Fibroblast of lung (primary cell): Measurements from ENCODE around the gene AEBP2. TPM values are rescaled to one million over a fixed set of nuclear protein-coding genes. Genes with fewer than 3 reads are reported as not detected.
"Not testable (repeated sequence)": the region's sequence is repeated elsewhere in the genome, so short reads cannot be mapped to it uniquely, and the experiment has no call there.

Experiments used
- DNase-seq, 2 donors: peaks; one replicate each; pipeline versions ENCODE4 v3.0.0 to v3.0.0-alpha.2; 2010; ENCODE audit warnings: low read depth in 2 of 2
- H2AFZ ChIP-seq: 2 replicates; pipeline ENCODE4 v1.5.1; 2012; ENCODE audit warnings: low read length, control low read depth, inconsistent platforms
- H3K27ac ChIP-seq: 2 replicates; pipeline ENCODE4 v1.5.1; 2011; ENCODE audit warnings: low read length, control low read depth; ENCODE audit not compliant: insufficient read depth
- H3K27me3 ChIP-seq: 2 replicates; pipeline ENCODE4 v1.5.1; 2011; ENCODE audit warnings: mild to moderate bottlenecking, low read length; ENCODE audit not compliant: control insufficient read depth, insufficient read depth
- H3K36me3 ChIP-seq: 2 replicates; pipeline ENCODE4 v1.5.1; 2011; ENCODE audit warnings: low read length; ENCODE audit not compliant: control insufficient read depth, insufficient read depth
- H3K4me1 ChIP-seq: 2 replicates; pipeline ENCODE4 v1.5.1; 2011; ENCODE audit warnings: low read length; ENCODE audit not compliant: control insufficient read depth, insufficient read depth; ENCODE audit errors: extremely low read depth
- H3K4me2 ChIP-seq: 2 replicates; pipeline ENCODE4 v1.5.1; 2011; ENCODE audit warnings: low read length, control low read depth; ENCODE audit not compliant: insufficient read depth; ENCODE audit errors: extremely low read depth
- H3K4me3 ChIP-seq, 4 experiments: fragments of 200-600 bp in 1 of 4; sonication (generic) in 1 of 4; replicated peaks in 1 of 4; 2 replicates each; pipeline ENCODE4 v1.5.1; 2011 to 2016; ENCODE audit warnings: low read length in 4 of 4, low read depth in 3 of 4, mild to moderate bottlenecking in 3 of 4, control low read depth in 2 of 4, inconsistent platforms in 1 of 4, mixed read lengths in 1 of 4; ENCODE audit not compliant: insufficient read depth in 1 of 4; ENCODE audit errors: control extremely low read depth in 1 of 4
- H3K79me2 ChIP-seq: 2 replicates; pipeline ENCODE4 v1.5.1; 2012; ENCODE audit warnings: mild to moderate bottlenecking, low read length, inconsistent platforms; ENCODE audit not compliant: control insufficient read depth, insufficient read depth
- H3K9ac ChIP-seq: 2 replicates; pipeline ENCODE4 v1.5.1; 2011; ENCODE audit warnings: mild to moderate bottlenecking, low read length, control low read depth; ENCODE audit not compliant: insufficient read depth
- H3K9me3 ChIP-seq: 2 replicates; pipeline ENCODE4 v1.5.1; 2012; ENCODE audit warnings: low read depth, low read length; ENCODE audit not compliant: control insufficient read depth, insufficient read depth
- H4K20me1 ChIP-seq: 2 replicates; pipeline ENCODE4 v1.5.1; 2011; ENCODE audit warnings: low read length; ENCODE audit not compliant: control insufficient read depth, insufficient read depth; ENCODE audit errors: extremely low read depth
- CTCF ChIP-seq, 2 donors: IDR thresholded peaks in 1 of 2; conservative IDR thresholded peaks in 1 of 2; 1 replicate in 1 of 2; 2 replicates in 1 of 2; pipeline ENCODE4 v1.5.1; 2011 to 2012; ENCODE audit warnings: low read length in 2 of 2, control low read depth in 1 of 2, inconsistent platforms in 1 of 2, low read depth in 1 of 2, mild to moderate bottlenecking in 1 of 2
- EZH2 ChIP-seq: IDR thresholded peaks from 2 replicates; pipeline ENCODE4 v1.5.1; 2012; ENCODE audit warnings: low read length, control low read depth, mild to moderate bottlenecking; ENCODE audit errors: missing control alignments
- polyA plus RNA-seq, 2 donors: library from polyadenylated mRNA; depleted of rRNA in 1 of 2; stranded (reverse) in 1 of 2; unstranded in 1 of 2; fragments of >200 nt; gene quantifications; 2 replicates each; pipeline ENCODE4 v1.2.1, GENCODE V29; 2011 to 2012; ENCODE audit warnings: missing spikeins in 1 of 2
- total RNA-seq: library from RNA; depleted of rRNA; stranded (reverse); fragments of >200 nt; gene quantifications from 2 replicates; pipeline ENCODE4 v1.2.1, GENCODE V29; 2014

AEBP2 gene
- total and polyA plus RNA-seq, 2 donors (not counting 1 experiment from before 2014, with no cell fraction given), result 15.6 to 23.9 TPM

GRCh38 chr12:19411234-19412204, 27.8 kb upstream of the AEBP2 start:
- no peak for TF ChIP-seq CTCF (conservative IDR thresholded peaks at IDR 0.05 in 1 of 2, IDR thresholded peaks at IDR 0.05 in 1 of 2; ENCODE audit: low read depth in 1 of 2, low read length in 2 of 2)
- Histone ChIP-seq H3K79me2 (no peaks in the 10 kb centered on the region), H3K9me3 (no peaks in the 10 kb centered on the region), H3K4me1 (no peaks in the 10 kb centered on the region), H3K9ac (no peak overlapping the region), H3K27me3 (no peaks in the 10 kb centered on the region), H2AFZ (no peak overlapping the region), H3K4me3 (no peak overlapping the region), H3K27ac (no peak overlapping the region), H3K4me2 (no peak overlapping the region), H3K36me3 (no peaks in the 10 kb centered on the region), H4K20me1 (no peaks in the 10 kb centered on the region)
- DNase-seq, result peak in 1 of 2 donors; percentile 53

- DNase-seq, result no peak
- no peak overlapping the region for H3K4me3 ChIP-seq
- H3K4me2 ChIP-seq, result peak overlapping the region; percentile 44
- H2AFZ ChIP-seq, result peak overlapping the region; percentile 35
- H3K9me3 ChIP-seq, result no peaks in the 10 kb centered on the region
- H3K27ac ChIP-seq, result no peak overlapping the region
- H3K27me3 ChIP-seq, result no peaks in the 10 kb centered on the region
- H3K9ac ChIP-seq, result no peak overlapping the region
- H3K36me3 ChIP-seq, result no peaks in the 10 kb centered on the region
- TF ChIP-seq EZH2 (no peak), CTCF (conservative IDR thresholded peaks at IDR 0.05 in 1 of 2, IDR thresholded peaks at IDR 0.05 in 1 of 2; ENCODE audit: low read depth in 1 of 2, low read length in 2 of 2) (no peak)
- H3K4me1 ChIP-seq, result no peaks in the 10 kb centered on the region
- H4K20me1 ChIP-seq, result no peaks in the 10 kb centered on the region
- no peaks in the 10 kb centered on the region for H3K79me2 ChIP-seq
Observed at GRCh38 chr12:19412844-19413243, 26.4 kb upstream of the AEBP2 start.

GRCh38 chr12:19413582-19413981, 25.7 kb upstream of the AEBP2 start:
- not testable (repeated sequence) for H3K27me3 ChIP-seq, H3K4me2 ChIP-seq, H3K4me1 ChIP-seq, H3K27ac ChIP-seq, H4K20me1 ChIP-seq, H2AFZ ChIP-seq, H3K9ac ChIP-seq, H3K36me3 ChIP-seq, H3K4me3 ChIP-seq, DNase-seq, H3K79me2 ChIP-seq, H3K9me3 ChIP-seq
